K562 (cell line): ENCODE results near the gene TERT. TPM values are rescaled to one million over a fixed set of nuclear protein-coding genes. Genes with fewer than 3 reads are reported as not detected.

Experiments
- ATAC-seq: fragments of 200-7000 bp; cut with Tn5 transposase; 3 replicates; pipeline ENCODE4 v1.9.1; 2020; ENCODE audit warnings: moderate library complexity
- BruUV-seq: library from RNA; stranded (reverse); fragments of 400-500 nt; replicated peaks from 2 replicates; lab custom pipeline; 2021; lab: Mats Ljungman, UMichigan
- CTCF ChIA-PET: fragments of 300-600 bp; formaldehyde crosslinking; extraction: SDS; loops from one replicate; lab custom pipeline; 2021; ENCODE audit warnings: low intra/inter-chr PET ratio; lab: Yijun Ruan, JAX
- POLR2A ChIA-PET: fragments of 300-600, 350-650 bp; sonication (Branson Sonifier 250); formaldehyde crosslinking; extraction: SDS; loops from one replicate; lab custom pipeline; 2021; ENCODE audit warnings: antibody characterized with exemption, inconsistent platforms; lab: Yijun Ruan, JAX
- DNase-seq, 4 experiments: peaks; one replicate each; pipeline versions ENCODE4 v3.0.0 to v3.0.0-alpha.2; 2011 to 2018; ENCODE audit warnings: low spot score in 3 of 4, mixed read lengths in 3 of 4; ENCODE audit errors: extremely low read depth in 1 of 4
- FAIRE-seq: peaks from 2 replicates; lab custom pipeline; 2011; peaks lifted over from hg19 to GRCh38; lab: Jason Lieb, UNC
- H2AFZ ChIP-seq: 2 replicates; pipeline ENCODE4 v1.6.0; 2011; ENCODE audit warnings: low read depth, low read length, control low read depth, inconsistent platforms
- H3K27ac ChIP-seq: fragments of 200-600 bp; 3 replicates; pipeline ENCODE4 v1.8.0; 2011; ENCODE audit warnings: low read depth, mild to moderate bottlenecking, control low read depth, inconsistent platforms, low read length, moderate library complexity, mixed read lengths; ENCODE audit errors: extremely low read depth
- H3K27me3 ChIP-seq, 2 experiments: fragments of 300-600 bp in 1 of 2; 2 replicates in 1 of 2; 3 replicates in 1 of 2; pipeline versions ENCODE4 v1.6.0 to v1.8.0; 2011; ENCODE audit warnings: inconsistent platforms in 2 of 2, low read length in 2 of 2, mild to moderate bottlenecking in 1 of 2, mixed read lengths in 1 of 2, moderate library complexity in 1 of 2; ENCODE audit not compliant: control insufficient read depth in 2 of 2, insufficient read depth in 2 of 2
- H3K36me3 ChIP-seq: fragments of 300-600 bp; 3 replicates; pipeline ENCODE4 v1.8.0; 2011; ENCODE audit warnings: mild to moderate bottlenecking, low read length, inconsistent platforms; ENCODE audit not compliant: control insufficient read depth, insufficient read depth
- H3K4me1 ChIP-seq, 2 experiments: fragments of 200-600 bp in 1 of 2; replicated peaks in 1 of 2; 2 replicates in 1 of 2; 3 replicates in 1 of 2; pipeline versions ENCODE4 v1.5.1 to v1.8.0; 2011; ENCODE audit warnings: inconsistent platforms in 2 of 2, low read length in 2 of 2, mild to moderate bottlenecking in 1 of 2, mixed read lengths in 1 of 2, moderate library complexity in 1 of 2; ENCODE audit not compliant: control insufficient read depth in 2 of 2, insufficient read depth in 2 of 2
- H3K4me2 ChIP-seq: 2 replicates; pipeline ENCODE4 v1.6.1; 2011; ENCODE audit warnings: low read length, control low read depth, inconsistent platforms, mixed read lengths; ENCODE audit not compliant: insufficient read depth
- H3K4me3 ChIP-seq: fragments of 200-600 bp; sonication (generic), shearing (Covaris generic); 2 replicates; pipeline ENCODE4 v1.5.1; 2016; ENCODE audit warnings: control low read depth, inconsistent platforms
- H3K79me2 ChIP-seq: fragments of 200-600 bp; 3 replicates; pipeline ENCODE4 v1.8.0; 2011; ENCODE audit warnings: low read length, inconsistent platforms; ENCODE audit not compliant: control insufficient read depth, insufficient read depth
- H3K9ac ChIP-seq, 2 experiments: 2 replicates each; pipeline versions ENCODE4 v1.6.0 to v1.6.1; 2011; ENCODE audit warnings: low read depth in 2 of 2, low read length in 2 of 2, control low read depth in 1 of 2, inconsistent platforms in 1 of 2, mild to moderate bottlenecking in 1 of 2, mixed read lengths in 1 of 2; ENCODE audit not compliant: insufficient read depth in 1 of 2
- H3K9me1 ChIP-seq: one replicate; pipeline ENCODE4 v1.6.0; 2011; ENCODE audit warnings: inconsistent platforms, mild to moderate bottlenecking, low read length, moderate library complexity; ENCODE audit not compliant: control insufficient read depth, insufficient read depth
- H3K9me3 ChIP-seq: replicated peaks from 2 replicates; pipeline ENCODE4 v1.5.1; 2011; ENCODE audit warnings: low read depth, low read length, inconsistent platforms; ENCODE audit not compliant: control insufficient read depth, insufficient read depth
- H4K20me1 ChIP-seq: replicated peaks from 2 replicates; pipeline ENCODE4 v1.6.1; 2011; ENCODE audit warnings: low read length, inconsistent platforms, mixed read lengths; ENCODE audit not compliant: control insufficient read depth, insufficient read depth
- BCL6 ChIP-seq: fragments of 250-450 bp; sonication (Bioruptor Pico); IDR thresholded peaks from 2 replicates; pipeline ENCODE4 v1.4.0; 2020
- CBFB ChIP-seq: sonication (generic); formaldehyde crosslinking; IDR thresholded peaks from 2 replicates; pipeline ENCODE4 v1.4.0; 2020; ENCODE audit warnings: mild to moderate bottlenecking, missing genetic modification reagents
- CREB3L1 ChIP-seq: fragments of 450-650 bp; IDR thresholded peaks from 2 replicates; pipeline ENCODE4 v1.6.1; 2014; ENCODE audit warnings: low read depth, mild to moderate bottlenecking, moderate library complexity, borderline replicate concordance
- JUND ChIP-seq, 2 experiments: IDR thresholded peaks; 2 replicates in 1 of 2; 3 replicates in 1 of 2; pipeline ENCODE4 v1.6.1; 2011; ENCODE audit warnings: borderline replicate concordance in 2 of 2, low read depth in 2 of 2, low read length in 2 of 2, improper control_type of control experiment in 1 of 2, missing biosample characterization in 1 of 2, missing genetic modification characterization in 1 of 2, missing genetic modification reagents in 1 of 2
- ZNF24 ChIP-seq: fragments of 450-650 bp; IDR thresholded peaks from 2 replicates; pipeline ENCODE4 v1.6.1; 2016
- ZNF561 ChIP-seq: fragments of 450-650 bp; formaldehyde crosslinking; conservative IDR thresholded peaks from 2 replicates; pipeline ENCODE4 v1.4.0; 2020; ENCODE audit warnings: mild to moderate bottlenecking, moderate library complexity
- WGBS: fragments of 100-300 bp; shearing (Covaris generic); methylation state at CpG from one replicate; pipeline ENCODE4 v1.1.6; 2016; ENCODE audit warnings: low coverage, mixed read lengths; ENCODE audit not compliant: insufficient coverage; ENCODE audit errors: missing lambda C conversion rate; 5-methylcytosine and 5-hydroxymethylcytosine counted together
- in situ Hi-C: fragments of 300-500 bp; cut with MboI; formaldehyde crosslinking; loops from 4 replicates; pipeline ENCODE4 v1.15.0; 2018; ENCODE audit warnings: inconsistent platforms, mixed read lengths
- intact Hi-C: fragments of 100-400 bp; cut with micrococcal nuclease; formaldehyde crosslinking; loops from 2 replicates; pipeline ENCODE4 v1.14.2; 2022
- polyA plus RNA-seq, 8 experiments: library from polyadenylated mRNA; depleted of rRNA in 4 of 8; stranded (reverse) in 5 of 8; unstranded in 3 of 8; fragments of >200 nt; fragmentation: Nextera tagmentation in 2 of 8; fragmentation: Illumina TruSeq in 1 of 8; extraction: Ambion mirVana in 2 of 8; extraction: Trizol in 1 of 8; gene quantifications; 2 replicates each; pipeline versions ENCODE4 v1.2.1 to v1.2.3, GENCODE V29; 2011 to 2014; ENCODE audit warnings: inconsistent platforms in 1 of 8, missing spikeins in 1 of 8
- total RNA-seq, 7 experiments: library from RNA; depleted of rRNA in 6 of 7; stranded (reverse); fragments of >200 nt in 6 of 7; fragmentation: Illumina TruSeq in 2 of 7; extraction: Trizol in 2 of 7; gene quantifications; 2 replicates each; pipeline versions ENCODE4 v1.2.1 to v1.2.3, GENCODE V29; 2011 to 2021; ENCODE audit warnings: low replicate concordance in 1 of 7
- TF ChIP-seq, protein P1 (sequence below): fragments of 250-450 bp; sonication (Bioruptor Pico); IDR thresholded peaks from 2 replicates; pipeline ENCODE4 v1.8.0; 2022; ENCODE audit warnings: inconsistent platforms, mild to moderate bottlenecking, moderate library complexity, borderline replicate concordance
- TF ChIP-seq, protein P2 (sequence below): fragments of 250-450 bp; sonication (Bioruptor Pico); IDR thresholded peaks from 2 replicates; pipeline ENCODE4 v1.5.0; 2021

The TERT gene
- total and polyA plus RNA-seq, 9 of the 15 experiments (the other 6 are each of a cell fraction or from before 2014, with no cell fraction given), result 0.08 to 4.5 (median 0.98) TPM; not detected in 1

DNA sequence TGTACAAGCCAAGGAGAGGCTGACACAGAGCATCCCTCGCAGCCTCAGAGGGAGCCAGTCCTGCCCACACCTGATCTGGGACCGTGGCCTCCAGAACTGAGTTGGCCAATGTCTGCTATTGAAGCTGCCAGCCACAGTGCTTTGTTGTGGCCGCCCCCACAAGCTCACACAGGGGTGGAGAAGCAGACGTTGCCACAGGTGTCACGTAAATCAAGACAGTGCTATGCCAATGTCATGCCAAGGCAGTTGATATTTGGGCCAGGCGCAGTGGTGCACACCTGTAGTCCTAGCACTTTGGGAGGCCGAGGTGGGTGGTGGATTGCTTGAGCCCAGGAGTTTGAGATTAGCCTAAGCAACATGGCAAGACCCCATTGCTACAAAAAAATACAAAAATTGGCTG, 17.3 kb upstream of the TERT start:
- Histone ChIP-seq H3K9me1 (no peaks in the 10 kb centered on the region), H3K4me2 (no peak overlapping the region), H3K79me2 (no peaks in the 10 kb centered on the region), H3K27me3 (peaks cover 29 to 49% of the 10 kb centered on the region in 2 experiments), H3K4me3 (no peak overlapping the region)
- POLR2A ChIA-PET, result interaction anchor here (0.7 to 0.9 kb wide), 2 partner anchors 15 to 28 kb away, joined by 3 read pairs; no protein-coding TSS in a partner anchor
- 5% methylated on average over 7 of the region's 7 CpGs for WGBS
- ATAC-seq (no peak), FAIRE-seq (no peak)
- no peak for TF ChIP-seq ZNF24
- TF ChIP-seq, protein P1, sequence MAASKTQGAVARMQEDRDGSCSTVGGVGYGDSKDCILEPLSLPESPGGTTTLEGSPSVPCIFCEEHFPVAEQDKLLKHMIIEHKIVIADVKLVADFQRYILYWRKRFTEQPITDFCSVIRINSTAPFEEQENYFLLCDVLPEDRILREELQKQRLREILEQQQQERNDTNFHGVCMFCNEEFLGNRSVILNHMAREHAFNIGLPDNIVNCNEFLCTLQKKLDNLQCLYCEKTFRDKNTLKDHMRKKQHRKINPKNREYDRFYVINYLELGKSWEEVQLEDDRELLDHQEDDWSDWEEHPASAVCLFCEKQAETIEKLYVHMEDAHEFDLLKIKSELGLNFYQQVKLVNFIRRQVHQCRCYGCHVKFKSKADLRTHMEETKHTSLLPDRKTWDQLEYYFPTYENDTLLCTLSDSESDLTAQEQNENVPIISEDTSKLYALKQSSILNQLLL (CRISPR knock-in tag), result no peak
- TF ChIP-seq CBFB, result no peak
- TF ChIP-seq, protein P2, sequence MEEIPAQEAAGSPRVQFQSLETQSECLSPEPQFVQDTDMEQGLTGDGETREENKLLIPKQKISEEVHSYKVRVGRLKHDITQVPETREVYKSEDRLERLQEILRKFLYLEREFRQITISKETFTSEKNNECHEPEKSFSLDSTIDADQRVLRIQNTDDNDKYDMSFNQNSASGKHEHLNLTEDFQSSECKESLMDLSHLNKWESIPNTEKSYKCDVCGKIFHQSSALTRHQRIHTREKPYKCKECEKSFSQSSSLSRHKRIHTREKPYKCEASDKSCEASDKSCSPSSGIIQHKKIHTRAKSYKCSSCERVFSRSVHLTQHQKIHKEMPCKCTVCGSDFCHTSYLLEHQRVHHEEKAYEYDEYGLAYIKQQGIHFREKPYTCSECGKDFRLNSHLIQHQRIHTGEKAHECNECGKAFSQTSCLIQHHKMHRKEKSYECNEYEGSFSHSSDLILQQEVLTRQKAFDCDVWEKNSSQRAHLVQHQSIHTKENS (CRISPR knock-in tag), result no peak
- no peak for TF ChIP-seq CREB3L1
- TF ChIP-seq JUND (IDR thresholded peaks at IDR 0.05; ENCODE audit: borderline replicate concordance, low read depth, low read length), result no peak
- TF ChIP-seq JUND (tag; IDR thresholded peaks at IDR 0.05; ENCODE audit: borderline replicate concordance, low read depth, low read length), result no peak
- TF ChIP-seq ZNF561 (CRISPR knock-in tag), result no peak
- TF ChIP-seq BCL6 (CRISPR knock-in tag), result no peak
- TF ChIP-seq, all 486 proteins: peak for 0
- Histone ChIP-seq H3K9me3 (no peaks in the 10 kb centered on the region), H3K9ac (no peak overlapping the region), H3K4me1 (peaks cover 13 to 27% of the 10 kb centered on the region in 2 experiments; a peak in 4 of 5 replicates), H3K36me3 (peaks cover 3% of the 10 kb centered on the region; the same call in 1 of the 3 replicates), H3K27ac (no peak overlapping the region), H2AFZ (no peak overlapping the region), H4K20me1 (peaks cover 6% of the 10 kb centered on the region)
- DNase-seq, result no peak
- CTCF ChIA-PET, result no interaction called here
- in situ Hi-C loops (no loop called here), intact Hi-C loops (no loop called here)
- BruUV-seq, result no TSS peak
